K562 (cell line): ENCODE data around the gene WBP1. TPM values are rescaled to one million over a fixed set of nuclear protein-coding genes. Genes with fewer than 3 reads are reported as not detected.

ENCODE experiments used
- ARID1B ChIP-seq: fragments of 450-650 bp; IDR thresholded peaks from 2 replicates; pipeline ENCODE4 v1.6.1; 2016; ENCODE audit warnings: antibody characterized with exemption, mild to moderate bottlenecking, inconsistent platforms
- EGR1 ChIP-seq: fragments of 450-650 bp; conservative IDR thresholded peaks from 2 replicates; pipeline ENCODE4 v1.6.1; 2017; ENCODE audit warnings: mild to moderate bottlenecking
- FOS ChIP-seq: IDR thresholded peaks from 3 replicates; pipeline ENCODE4 v1.6.1; 2011; ENCODE audit not compliant: insufficient read length; ENCODE audit errors: extremely low read depth
- HBP1 ChIP-seq: fragments of 450-650 bp; formaldehyde crosslinking; IDR thresholded peaks from 2 replicates; pipeline ENCODE4 v1.4.0; 2022; ENCODE audit warnings: missing genetic modification characterization
- MAFK ChIP-seq: IDR thresholded peaks from 2 replicates; pipeline ENCODE4 v1.6.1; 2011; ENCODE audit warnings: low read length, improper control_type of control experiment
- MBD1 ChIP-seq: fragments of 250-450 bp; sonication (Bioruptor Pico); IDR thresholded peaks from 2 replicates; pipeline ENCODE4 v1.8.0; 2022; ENCODE audit warnings: inconsistent platforms
- NCOA1 ChIP-seq: fragments of 450-650 bp; IDR thresholded peaks from 2 replicates; pipeline ENCODE4 v1.6.1; 2016; ENCODE audit warnings: low read depth
- NCOR1 ChIP-seq: fragments of 450-650 bp; IDR thresholded peaks from 2 replicates; pipeline ENCODE4 v1.6.1; 2016; ENCODE audit warnings: mild to moderate bottlenecking, moderate library complexity
- POLR2AphosphoS5 ChIP-seq: IDR thresholded peaks from 2 replicates; pipeline ENCODE4 v1.6.1; 2011; ENCODE audit warnings: mild to moderate bottlenecking, low read depth, low read length, moderate library complexity; ENCODE audit not compliant: control insufficient read depth, insufficient read depth
- RAD51 ChIP-seq: fragments of 450-650 bp; IDR thresholded peaks from 2 replicates; pipeline ENCODE4 v1.7.1; 2016; ENCODE audit warnings: low read depth, mild to moderate bottlenecking, borderline replicate concordance
- RBBP5 ChIP-seq: fragments of 200-600 bp; sonication (generic); IDR thresholded peaks from 2 replicates; pipeline ENCODE4 v1.6.1; 2012; ENCODE audit warnings: borderline replicate concordance, mild to moderate bottlenecking, low read length, control low read depth, inconsistent platforms; ENCODE audit not compliant: insufficient read depth, poor library complexity, severe bottlenecking
- RCOR1 ChIP-seq, 2 experiments: IDR thresholded peaks; 2 replicates each; pipeline ENCODE4 v1.6.1; 2012; ENCODE audit warnings: low read depth in 2 of 2, low read length in 2 of 2, borderline replicate concordance in 1 of 2, improper control_type of control experiment in 1 of 2
- TAL1 ChIP-seq: fragments of 450-650 bp; IDR thresholded peaks from 2 replicates; pipeline ENCODE4 v1.6.1; 2016; ENCODE audit warnings: mild to moderate bottlenecking
- TBL1XR1 ChIP-seq, 2 experiments: IDR thresholded peaks; 2 replicates each; pipeline ENCODE4 v1.6.1; 2012; ENCODE audit warnings: improper control_type of control experiment in 2 of 2, low read length in 2 of 2, mild to moderate bottlenecking in 1 of 2
- THRAP3 ChIP-seq: fragments of 450-650 bp; IDR thresholded peaks from 2 replicates; pipeline ENCODE4 v1.6.1; 2016; ENCODE audit warnings: mild to moderate bottlenecking, inconsistent platforms, borderline replicate concordance
- ZNF445 ChIP-seq: fragments of 250-450 bp; sonication (Bioruptor Pico); IDR thresholded peaks from 2 replicates; pipeline ENCODE4 v1.4.0; 2020; ENCODE audit warnings: low read depth, mild to moderate bottlenecking, moderate library complexity
- ZNF589 ChIP-seq: fragments of 200-800 bp; sonication (Bioruptor generic); IDR thresholded peaks from 2 replicates; pipeline ENCODE4 v1.6.1; 2016; ENCODE audit warnings: low read depth, missing genetic modification characterization, missing compliant biosample characterization
- ZNF696 ChIP-seq: fragments of 250-450 bp; sonication (Bioruptor Pico); conservative IDR thresholded peaks from 2 replicates; pipeline ENCODE4 v1.4.0; 2020; ENCODE audit warnings: mild to moderate bottlenecking, moderate library complexity
- polyA plus RNA-seq, 8 experiments: library from polyadenylated mRNA; depleted of rRNA in 4 of 8; stranded (reverse) in 5 of 8; unstranded in 3 of 8; fragments of >200 nt; fragmentation: Nextera tagmentation in 2 of 8; fragmentation: Illumina TruSeq in 1 of 8; extraction: Ambion mirVana in 2 of 8; extraction: Trizol in 1 of 8; gene quantifications; 2 replicates each; pipeline versions ENCODE4 v1.2.1 to v1.2.3, GENCODE V29; 2011 to 2014; ENCODE audit warnings: inconsistent platforms in 1 of 8, missing spikeins in 1 of 8
- total RNA-seq, 7 experiments: library from RNA; depleted of rRNA in 6 of 7; stranded (reverse); fragments of >200 nt in 6 of 7; fragmentation: Illumina TruSeq in 2 of 7; extraction: Trizol in 2 of 7; gene quantifications; 2 replicates each; pipeline versions ENCODE4 v1.2.1 to v1.2.3, GENCODE V29; 2011 to 2021; ENCODE audit warnings: low replicate concordance in 1 of 7
- TF ChIP-seq, protein P1 (sequence below): fragments of 450-650 bp; formaldehyde crosslinking; conservative IDR thresholded peaks from 2 replicates; pipeline ENCODE4 v1.4.0; 2022; ENCODE audit warnings: mild to moderate bottlenecking, missing genetic modification characterization

Gene WBP1
- total and polyA plus RNA-seq, 9 of the 15 experiments (the other 6 are each of a cell fraction or from before 2014, with no cell fraction given), result 1.9 to 27.7 (median 14.2) TPM

DNA sequence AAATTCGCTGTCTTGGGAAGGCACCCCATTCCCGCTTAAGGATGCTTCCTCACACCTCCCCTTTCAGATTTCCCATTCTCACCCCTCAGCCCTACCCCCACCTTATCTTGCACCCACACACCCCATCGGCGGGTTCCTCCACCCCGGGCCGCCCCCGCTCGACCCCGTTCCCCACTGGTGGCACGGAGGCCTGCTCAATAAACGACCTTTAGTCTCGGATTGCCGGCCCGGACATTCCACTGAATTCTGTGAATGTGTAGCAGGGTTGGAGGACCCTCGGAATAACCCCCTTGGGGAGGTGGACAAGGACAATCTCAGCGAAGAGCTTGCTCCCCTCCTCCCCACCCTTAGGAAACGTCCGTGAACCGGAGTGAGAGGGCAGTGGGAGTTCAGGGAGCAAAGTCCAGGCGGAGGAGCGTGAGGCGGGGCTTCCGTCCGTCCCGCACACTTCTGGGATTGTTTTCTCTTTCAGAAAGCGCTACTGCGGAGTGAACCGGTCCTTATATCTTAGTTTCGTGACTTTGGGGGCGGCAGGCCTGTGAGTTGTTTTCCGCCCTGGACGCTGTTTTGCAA, 44.0 kb downstream of the WBP1 start (continued):
- TF ChIP-seq, protein P1, sequence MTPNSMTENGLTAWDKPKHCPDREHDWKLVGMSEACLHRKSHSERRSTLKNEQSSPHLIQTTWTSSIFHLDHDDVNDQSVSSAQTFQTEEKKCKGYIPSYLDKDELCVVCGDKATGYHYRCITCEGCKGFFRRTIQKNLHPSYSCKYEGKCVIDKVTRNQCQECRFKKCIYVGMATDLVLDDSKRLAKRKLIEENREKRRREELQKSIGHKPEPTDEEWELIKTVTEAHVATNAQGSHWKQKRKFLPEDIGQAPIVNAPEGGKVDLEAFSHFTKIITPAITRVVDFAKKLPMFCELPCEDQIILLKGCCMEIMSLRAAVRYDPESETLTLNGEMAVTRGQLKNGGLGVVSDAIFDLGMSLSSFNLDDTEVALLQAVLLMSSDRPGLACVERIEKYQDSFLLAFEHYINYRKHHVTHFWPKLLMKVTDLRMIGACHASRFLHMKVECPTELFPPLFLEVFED (CRISPR knock-in tag), result no peak
- no peak for TF ChIP-seq THRAP3
- TF ChIP-seq RAD51, result no peak
- TF ChIP-seq RCOR1 (IDR thresholded peaks at IDR 0.05; ENCODE audit: borderline replicate concordance in 1 of 2, low read depth in 2 of 2, low read length in 2 of 2), result peak in 1 of 2 experiments; percentile 22; a peak in 1 of 4 replicates
- no peak for TF ChIP-seq MBD1 (CRISPR knock-in tag)
- no peak for TF ChIP-seq ZNF445 (CRISPR knock-in tag)
- TF ChIP-seq ZNF589 (CRISPR knock-in tag), result 0 out of 2 replicates have a peak, but pooled peaks have one; percentile 39
- TF ChIP-seq MAFK, result no peak
- peak; percentile 24; the same call in 1 of the 2 replicates for TF ChIP-seq POLR2AphosphoS5
- no peak for TF ChIP-seq HBP1 (CRISPR knock-in tag)
- peak; percentile 63 for TF ChIP-seq NCOR1
- peak; percentile 32 for TF ChIP-seq RBBP5
- TF ChIP-seq TAL1, result peak; percentile 55; the same call in 1 of the 2 replicates
- TF ChIP-seq EGR1, result peak; percentile 94
- TF ChIP-seq NCOA1, result no peak
- TF ChIP-seq TBL1XR1 (IDR thresholded peaks at IDR 0.05; ENCODE audit: low read length in 2 of 2), result no peak
- no peak for TF ChIP-seq FOS
- TF ChIP-seq ZNF696 (CRISPR knock-in tag), result no peak
- TF ChIP-seq ARID1B, result peak; percentile 80
